Stimulated activated effector memory CD8-positive, alpha-beta T cell treated with anti-CD3 and anti-CD28 coated beads, Interleukin-12 subunit alpha, Interleukin-12 subunit beta, amount 100 ng/mL, for 72 hours (primary cell): ENCODE data around the gene LASP1.

Source experiments
- ATAC-seq: fragments of 150-1000 bp; cut with Tn5 transposase; 2 replicates; pipeline ENCODE4 v1.10.0; 2021
- DNase-seq, 2 donors: peaks; one replicate each; pipeline ENCODE4 v3.0.0; 2021 to 2022; ENCODE audit warnings: low spot score in 2 of 2
- H3K27ac Mint-ChIP-seq: one replicate; pipeline ENCODE4 v1.8.0; 2022; ENCODE audit warnings: mild to moderate bottlenecking, mixed read lengths
- H3K36me3 Mint-ChIP-seq: one replicate; pipeline ENCODE4 v1.8.0; 2022; ENCODE audit warnings: mild to moderate bottlenecking, mixed read lengths
- H3K4me1 Mint-ChIP-seq: one replicate; pipeline ENCODE4 v1.8.0; 2022; ENCODE audit warnings: mixed read lengths
- H3K4me3 Mint-ChIP-seq: one replicate; pipeline ENCODE4 v1.8.0; 2022; ENCODE audit warnings: mild to moderate bottlenecking, mixed read lengths
- H3K9me3 Mint-ChIP-seq: one replicate; pipeline ENCODE4 v1.8.0; 2022; ENCODE audit warnings: mixed read lengths

LASP1 gene

GRCh38 chr17:38958756-38959155, 88.9 kb downstream of the LASP1 start:
- DNase-seq = no peak

GRCh38 chr17:38959508-38959907, 89.7 kb downstream of the LASP1 start:
- no peaks in the 10 kb centered on the region for H3K4me1 Mint-ChIP-seq
- no peak for DNase-seq
- H3K9me3 Mint-ChIP-seq = no peaks in the 10 kb centered on the region
- no peak overlapping the region for H3K27ac Mint-ChIP-seq
- ATAC-seq = no peak
- H3K4me3 Mint-ChIP-seq = no peak overlapping the region
- no peaks in the 10 kb centered on the region for H3K36me3 Mint-ChIP-seq

More at GRCh38 chr17:38958756-38959155, 88.9 kb downstream of the LASP1 start:
- H3K9me3 Mint-ChIP-seq = no peaks in the 10 kb centered on the region
- no peaks in the 10 kb centered on the region for H3K36me3 Mint-ChIP-seq
- no peak overlapping the region for H3K27ac Mint-ChIP-seq
- no peaks in the 10 kb centered on the region for H3K4me1 Mint-ChIP-seq
- ATAC-seq = no peak
- H3K4me3 Mint-ChIP-seq = no peak overlapping the region

GRCh38 chr17:38960402-38960801, 90.5 kb downstream of the LASP1 start:
- ATAC-seq = no peak
- Mint-ChIP-seq H3K36me3 (no peaks in the 10 kb centered on the region), H3K9me3 (no peaks in the 10 kb centered on the region), H3K4me3 (no peak overlapping the region), H3K4me1 (no peaks in the 10 kb centered on the region), H3K27ac (no peak overlapping the region)
- DNase-seq = no peak

GRCh38 chr17:38961413-38961812, 91.6 kb downstream of the LASP1 start:
- H3K4me1 Mint-ChIP-seq = no peaks in the 10 kb centered on the region
- ATAC-seq (no peak), DNase-seq (no peak)
- H3K27ac Mint-ChIP-seq = no peak overlapping the region
- no peaks in the 10 kb centered on the region for H3K36me3 Mint-ChIP-seq
- no peak overlapping the region for H3K4me3 Mint-ChIP-seq
- no peaks in the 10 kb centered on the region for H3K9me3 Mint-ChIP-seq

- H3K9me3 Mint-ChIP-seq = no peaks in the 10 kb centered on the region
- DNase-seq = peak; percentile 38 to 84
- peaks cover 8% of the 10 kb centered on the region for H3K4me1 Mint-ChIP-seq
- ATAC-seq = peak; percentile 98
- no peaks in the 10 kb centered on the region for H3K36me3 Mint-ChIP-seq
- peak within 1 kb of the TSS; percentile 65 for H3K4me3 Mint-ChIP-seq
- H3K27ac Mint-ChIP-seq = peak within 1 kb of the TSS; percentile 82
Observed at GRCh38 chr17:38967290-38967738, 97.5 kb downstream of the LASP1 start, which contains the start of gene FBXO47. Gene FBXO47 (minus strand): TSS chr17:38967403. CDS start chr17:38963025, 4,378 bp downstream.

GRCh38 chr17:38969281-38969680, 99.4 kb downstream of the LASP1 start:
- no peak overlapping the region for H3K27ac Mint-ChIP-seq

GRCh38 chr17:38970128-38970527, 100.3 kb downstream of the LASP1 start:
- Mint-ChIP-seq H3K4me3 (no peak overlapping the region), H3K27ac (no peak overlapping the region), H3K9me3 (no peaks in the 10 kb centered on the region), H3K36me3 (no peaks in the 10 kb centered on the region), H3K4me1 (peaks cover 8% of the 10 kb centered on the region)
- ATAC-seq (no peak), DNase-seq (no peak)

More at GRCh38 chr17:38969281-38969680, 99.4 kb downstream of the LASP1 start:
- ATAC-seq = no peak
- no peak for DNase-seq
- Mint-ChIP-seq H3K4me1 (peaks cover 8% of the 10 kb centered on the region), H3K4me3 (no peak overlapping the region), H3K36me3 (no peaks in the 10 kb centered on the region), H3K9me3 (no peaks in the 10 kb centered on the region)

- Mint-ChIP-seq H3K4me3 (no peak overlapping the region), H3K36me3 (no peaks in the 10 kb centered on the region), H3K9me3 (no peaks in the 10 kb centered on the region), H3K27ac (no peak overlapping the region), H3K4me1 (peaks cover 8% of the 10 kb centered on the region)
- DNase-seq = no peak
- ATAC-seq = no peak
Observed at GRCh38 chr17:38970804-38971203, 100.9 kb downstream of the LASP1 start.
